GM10266 (cell line): ENCODE results near the gene CHRNE.

Experiments used
- DNase-seq: peaks from one replicate; pipeline ENCODE4 v3.0.0; 2012; ENCODE audit errors: extremely low spot score
- TF ChIP-seq, protein P1 (sequence below): IDR thresholded peaks from 2 replicates; pipeline ENCODE4 v1.5.1; 2012; ENCODE audit warnings: mild to moderate bottlenecking, low read depth; ENCODE audit not compliant: control insufficient read depth, insufficient read depth; ENCODE audit errors: missing control alignments

The CHRNE gene

DNA sequence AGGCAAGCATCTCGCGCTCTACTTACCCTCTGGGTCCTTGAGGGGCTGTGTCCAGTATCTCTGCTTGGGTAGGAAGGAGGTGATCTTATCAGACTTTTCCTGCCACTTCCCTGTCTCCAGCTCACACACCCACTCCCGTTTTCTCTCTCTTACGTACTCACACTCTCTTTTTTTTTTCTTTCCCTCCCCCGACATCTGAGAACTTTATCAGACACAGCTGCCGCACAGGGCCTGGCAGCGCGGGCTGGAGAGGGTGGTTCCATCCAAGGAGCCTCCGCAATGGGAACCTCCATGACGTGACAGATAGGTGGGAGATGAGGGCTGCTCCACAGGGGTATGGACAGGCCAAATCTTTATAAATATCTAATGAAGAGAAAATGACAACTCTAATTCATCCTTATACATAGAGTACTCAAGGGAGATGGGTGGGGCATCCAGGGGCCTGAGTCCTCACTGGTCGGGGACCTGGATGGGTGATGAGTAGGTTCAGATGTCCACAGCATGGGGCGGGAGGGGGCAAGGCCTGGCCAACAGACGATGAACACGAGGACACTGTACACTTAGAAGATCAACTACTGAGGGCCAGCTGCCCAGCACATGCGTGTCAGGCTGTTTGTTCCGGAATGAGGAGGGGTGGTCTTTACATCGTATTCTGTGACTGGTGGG lies 46.5 kb downstream of the CHRNE start:
- DNase-seq = no peak
- TF ChIP-seq, protein P1, sequence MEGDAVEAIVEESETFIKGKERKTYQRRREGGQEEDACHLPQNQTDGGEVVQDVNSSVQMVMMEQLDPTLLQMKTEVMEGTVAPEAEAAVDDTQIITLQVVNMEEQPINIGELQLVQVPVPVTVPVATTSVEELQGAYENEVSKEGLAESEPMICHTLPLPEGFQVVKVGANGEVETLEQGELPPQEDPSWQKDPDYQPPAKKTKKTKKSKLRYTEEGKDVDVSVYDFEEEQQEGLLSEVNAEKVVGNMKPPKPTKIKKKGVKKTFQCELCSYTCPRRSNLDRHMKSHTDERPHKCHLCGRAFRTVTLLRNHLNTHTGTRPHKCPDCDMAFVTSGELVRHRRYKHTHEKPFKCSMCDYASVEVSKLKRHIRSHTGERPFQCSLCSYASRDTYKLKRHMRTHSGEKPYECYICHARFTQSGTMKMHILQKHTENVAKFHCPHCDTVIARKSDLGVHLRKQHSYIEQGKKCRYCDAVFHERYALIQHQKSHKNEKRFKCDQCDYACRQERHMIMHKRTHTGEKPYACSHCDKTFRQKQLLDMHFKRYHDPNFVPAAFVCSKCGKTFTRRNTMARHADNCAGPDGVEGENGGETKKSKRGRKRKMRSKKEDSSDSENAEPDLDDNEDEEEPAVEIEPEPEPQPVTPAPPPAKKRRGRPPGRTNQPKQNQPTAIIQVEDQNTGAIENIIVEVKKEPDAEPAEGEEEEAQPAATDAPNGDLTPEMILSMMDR = no peak

DNA sequence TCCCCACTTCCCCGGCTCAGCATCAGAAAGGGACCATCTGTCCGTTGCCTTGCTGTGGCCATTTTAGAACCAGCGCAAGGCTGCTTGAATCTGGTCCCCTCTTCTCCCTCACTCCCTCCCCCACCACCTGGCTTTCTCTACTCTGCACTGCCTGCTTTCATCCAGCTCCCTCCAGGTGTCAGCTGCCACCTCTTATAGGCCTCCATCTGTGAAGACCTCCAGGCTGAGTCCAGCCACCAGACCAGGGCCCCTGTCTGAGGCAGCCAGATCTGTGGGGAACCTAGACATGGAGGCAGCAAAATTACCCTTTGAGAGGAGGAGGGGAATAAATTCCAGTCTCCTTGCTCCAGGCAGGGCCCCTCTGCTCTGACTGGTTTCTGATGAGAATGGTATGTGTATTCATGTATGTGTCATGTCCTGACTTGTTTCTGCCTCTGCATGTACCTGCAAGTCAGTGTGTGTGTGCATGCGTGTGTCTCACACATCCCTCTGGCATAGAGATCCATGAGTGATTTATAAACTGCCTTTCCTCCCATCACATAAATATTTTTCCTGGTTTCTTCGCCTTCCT lies 48.7 kb downstream of the CHRNE start:
- DNase-seq = no peak
- TF ChIP-seq, protein P1 = no peak

DNA sequence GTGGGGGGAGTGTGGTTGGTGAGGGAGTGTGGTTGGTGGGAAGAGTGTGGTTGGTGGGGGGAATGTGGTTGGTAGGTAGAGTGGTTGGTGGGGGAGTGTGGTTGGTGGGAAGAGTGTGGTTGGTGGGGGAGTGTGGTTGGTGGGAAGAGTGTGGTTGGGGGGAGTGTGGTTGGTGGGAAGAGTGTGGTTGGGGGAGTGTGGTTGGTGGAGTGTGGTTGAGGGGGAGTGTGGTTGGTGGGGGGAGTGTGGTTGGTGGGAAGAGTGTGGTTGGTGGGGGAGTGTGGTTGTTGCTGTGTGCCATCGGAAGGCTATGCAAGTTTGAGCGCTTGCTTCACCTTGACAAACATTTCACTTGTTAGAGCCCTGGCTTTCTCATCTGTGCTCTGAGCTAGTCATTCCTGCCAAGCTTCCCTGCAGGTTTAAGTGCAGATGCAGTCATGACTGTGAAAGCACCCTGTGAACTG lies 49.7 kb downstream of the CHRNE start:
- DNase-seq = no peak
- TF ChIP-seq, protein P1 = no peak

DNA sequence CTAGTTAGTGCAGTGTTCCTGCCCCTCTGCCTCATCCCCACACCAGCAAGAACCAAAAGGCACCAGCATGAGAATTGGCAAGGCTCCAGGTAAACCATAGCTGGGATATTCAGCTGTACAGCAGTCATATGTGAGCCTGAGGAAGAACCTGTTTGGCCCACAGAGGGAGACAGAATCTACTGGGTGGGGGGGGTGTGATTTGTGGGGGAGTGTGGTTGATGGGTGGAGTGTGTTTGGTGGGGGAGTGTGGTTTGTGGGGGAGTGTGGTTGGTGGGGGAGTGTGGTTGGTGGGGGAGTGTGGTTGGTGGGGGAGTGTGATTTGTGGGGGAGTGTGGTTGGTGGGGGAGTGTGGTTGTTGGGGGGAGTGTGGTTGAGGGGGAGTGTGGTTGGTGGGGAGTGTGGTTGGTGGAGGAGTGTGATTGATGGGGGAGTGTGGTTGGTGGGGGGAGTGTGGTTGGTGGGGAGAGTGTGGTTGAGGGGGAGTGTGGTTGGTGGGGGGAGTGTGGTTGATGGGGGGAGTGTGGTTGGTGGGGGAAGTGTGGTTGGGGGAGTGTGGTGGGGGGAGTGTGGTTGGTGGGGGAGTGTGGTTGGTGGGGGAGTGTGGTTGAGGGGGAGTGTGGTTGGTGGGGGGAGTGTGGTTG lies 50.2 kb downstream of the CHRNE start:
- TF ChIP-seq, protein P1 = no peak
- DNase-seq = no peak

DNA sequence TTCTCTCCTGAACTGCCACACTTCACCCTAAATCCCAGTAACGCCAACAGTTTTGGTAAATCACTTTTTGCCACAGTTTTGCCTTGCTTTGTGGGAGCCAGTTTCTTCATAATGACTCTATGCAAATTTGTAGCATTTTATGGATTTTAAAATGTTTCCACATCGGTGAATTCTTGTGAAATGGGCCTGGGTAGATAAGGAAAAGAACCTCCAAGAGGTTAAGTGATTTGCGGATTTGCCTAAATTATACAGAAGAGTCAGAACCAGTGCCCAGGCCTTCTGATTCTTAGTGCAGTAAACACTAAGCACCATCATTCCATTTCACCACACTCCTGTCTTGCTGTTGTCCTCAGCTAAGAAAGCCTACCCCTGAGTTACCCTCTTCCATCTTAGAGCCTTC lies 51.8 kb downstream of the CHRNE start:
- no peak for DNase-seq
- TF ChIP-seq, protein P1 = no peak

DNA sequence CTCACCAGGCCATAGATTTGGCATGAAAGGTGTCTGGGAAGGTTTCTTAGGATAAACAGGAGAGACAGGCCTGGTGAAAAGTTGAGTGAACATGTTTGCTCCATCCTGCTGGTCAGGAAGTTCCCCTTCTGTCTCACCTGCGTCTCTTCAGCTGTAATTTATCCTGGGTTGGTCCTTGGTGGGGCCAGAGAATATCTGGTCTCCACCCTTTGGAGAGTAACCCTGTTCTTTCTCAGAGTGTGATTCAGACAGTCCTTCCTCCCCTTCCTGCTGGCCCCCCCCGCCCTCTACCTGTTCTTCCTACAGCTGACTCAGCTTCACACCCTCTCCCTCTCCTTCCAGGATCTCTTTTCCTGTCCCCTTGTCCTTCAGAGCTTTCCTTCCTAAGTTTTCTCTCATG lies 52.7 kb downstream of the CHRNE start:
- TF ChIP-seq, protein P1 = no peak
- no peak for DNase-seq

DNA sequence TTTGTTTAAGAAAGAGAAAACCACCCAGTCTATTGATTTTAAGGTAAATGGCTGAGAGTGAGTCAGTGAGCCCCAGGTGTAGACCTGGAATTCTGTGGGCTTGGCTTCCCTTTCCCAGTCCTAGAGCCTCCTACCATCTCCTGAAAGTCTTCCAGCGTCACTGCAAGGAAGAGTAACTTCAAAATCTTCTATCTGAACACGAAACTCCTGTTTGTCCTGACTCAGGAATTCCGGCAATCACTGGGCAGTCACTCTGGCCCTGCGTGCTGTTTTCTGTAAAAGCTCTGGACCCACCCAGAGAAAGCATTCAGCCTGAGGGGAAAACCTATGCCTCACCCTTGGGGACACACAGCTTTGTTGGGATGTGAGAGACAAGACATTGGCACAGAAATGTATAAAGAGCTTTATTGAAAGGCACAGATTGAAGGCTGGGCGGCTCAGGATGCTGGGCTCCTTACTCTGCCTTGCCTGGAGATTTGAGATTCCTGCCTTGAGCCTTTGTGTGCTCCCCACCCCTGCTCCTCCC lies 53.8 kb downstream of the CHRNE start:
- TF ChIP-seq, protein P1 = no peak
- DNase-seq = no peak
